PC-3 (cell line): Measurements from ENCODE around the gene QDPR. TPM values are rescaled to one million over a fixed set of nuclear protein-coding genes. Genes with fewer than 3 reads are reported as not detected.

ENCODE experiments used
- ATAC-seq: fragments of 200-7000 bp; cut with Tn5 transposase; 2 replicates; pipeline ENCODE4 v1.9.1; 2020; ENCODE audit warnings: mild to moderate bottlenecking, moderate library complexity
- Bru-seq: library from RNA; stranded (reverse); fragments of 400-500 nt; gene quantifications from one replicate; lab custom pipeline; 2021; lab: Mats Ljungman, UMichigan
- BruChase-seq, 2 experiments: library from RNA; stranded (reverse); fragments of 400-500 nt; gene quantifications; one replicate each; lab custom pipeline; 2021; lab: Mats Ljungman, UMichigan
- BruUV-seq: library from RNA; stranded (reverse); fragments of 400-500 nt; replicated peaks from 2 replicates; lab custom pipeline; 2021; lab: Mats Ljungman, UMichigan
- CTCF ChIA-PET: fragments of 300-600 bp; sonication (Branson Sonifier 250); formaldehyde crosslinking; loops from one replicate; lab custom pipeline; 2022; ENCODE audit warnings: antibody characterized with exemption; lab: Charles Lee
- POLR2A ChIA-PET: fragments of 300-600 bp; sonication (Branson Sonifier 250); formaldehyde crosslinking; loops from one replicate; lab custom pipeline; 2022; ENCODE audit warnings: antibody characterized with exemption; ENCODE audit not compliant: unreplicated experiment; lab: Charles Lee
- DNase-seq: peaks from one replicate; pipeline ENCODE4 v3.0.0-alpha.2; 2015
- H2AFZ ChIP-seq: fragments of 300-600 bp; sonication (generic); 2 replicates; pipeline ENCODE4 v1.6.0; 2016; ENCODE audit warnings: antibody characterized with exemption, low read length
- H3F3A ChIP-seq: fragments of 300-600 bp; sonication (generic); one replicate; pipeline ENCODE4 v1.6.0; 2017; ENCODE audit warnings: antibody characterized with exemption, low read length, control low read depth, mild to moderate bottlenecking; ENCODE audit not compliant: unreplicated experiment
- H3K27ac ChIP-seq: fragments of 300-600 bp; sonication (generic); 2 replicates; pipeline ENCODE4 v1.5.1; 2016; ENCODE audit warnings: mild to moderate bottlenecking, low read length
- H3K27me3 ChIP-seq: fragments of 300-600 bp; sonication (generic); 2 replicates; pipeline ENCODE4 v1.6.1; 2016; ENCODE audit warnings: low read length, mixed read lengths
- H3K36me3 ChIP-seq: fragments of 300-600 bp; sonication (generic); 2 replicates; pipeline ENCODE4 v1.6.1; 2016; ENCODE audit warnings: low read depth, mixed run types, low read length, mixed read lengths
- H3K4me1 ChIP-seq: fragments of 300-600 bp; sonication (generic); 2 replicates; pipeline ENCODE4 v1.5.1; 2016; ENCODE audit warnings: low read length; ENCODE audit not compliant: insufficient read depth
- H3K4me2 ChIP-seq: fragments of 300-600 bp; sonication (generic); 2 replicates; pipeline ENCODE4 v1.6.0; 2016; ENCODE audit warnings: low read length
- H3K4me3 ChIP-seq: fragments of 300-600 bp; sonication (generic); 2 replicates; pipeline ENCODE4 v1.5.1; 2016; ENCODE audit warnings: mild to moderate bottlenecking, low read length, mixed read lengths
- H3K79me2 ChIP-seq: fragments of 300-600 bp; sonication (generic); 2 replicates; pipeline ENCODE4 v1.6.1; 2017; ENCODE audit warnings: low read length, mixed read lengths
- H3K9ac ChIP-seq: fragments of 300-600 bp; sonication (generic); 2 replicates; pipeline ENCODE4 v1.6.0; 2016; ENCODE audit warnings: mild to moderate bottlenecking, low read length
- H3K9me2 ChIP-seq: fragments of 300-600 bp; sonication (generic); replicated peaks from 2 replicates; pipeline ENCODE4 v1.6.1; 2016; ENCODE audit warnings: mixed run types, low read length, mixed read lengths
- H3K9me3 ChIP-seq: fragments of 300-600 bp; sonication (generic); 2 replicates; pipeline ENCODE4 v1.6.1; 2016; ENCODE audit warnings: low read length, mixed read lengths
- H4K20me1 ChIP-seq: fragments of 300-600 bp; sonication (generic); 2 replicates; pipeline ENCODE4 v1.6.1; 2016; ENCODE audit warnings: low read length, mixed read lengths
- EZH2 ChIP-seq: fragments of 300-600 bp; sonication (generic); IDR thresholded peaks from one replicate; pipeline ENCODE4 v1.6.1; 2017; ENCODE audit warnings: antibody characterized with exemption, mild to moderate bottlenecking, low read length; ENCODE audit not compliant: unreplicated experiment
- EZH2phosphoT487 ChIP-seq: fragments of 300-600 bp; sonication (generic); IDR thresholded peaks from 2 replicates; pipeline ENCODE4 v1.6.1; 2018; ENCODE audit warnings: mild to moderate bottlenecking, antibody characterized with exemption, low read length, borderline replicate concordance
- intact Hi-C: fragments of 100-400 bp; cut with micrococcal nuclease; formaldehyde crosslinking; loops from 2 replicates; pipeline ENCODE4 v1.9.0; 2023
- long read RNA-seq: library from polyadenylated mRNA; unstranded; transcript quantifications from one replicate; pipeline ENCODE4 v2.0.0, GENCODE V29; 2021; ENCODE audit not compliant: unreplicated experiment
- total RNA-seq: library from RNA; depleted of rRNA; stranded (reverse); fragments of >200 nt; gene quantifications from 2 replicates; pipeline ENCODE4 v1.2.3, GENCODE V29; 2014; rRNA removed
- TF ChIP-seq, protein P1 (sequence below): fragments of 300-600 bp; sonication (generic); conservative IDR thresholded peaks from 2 replicates; pipeline ENCODE4 v1.5.1; 2017; ENCODE audit warnings: antibody characterized with exemption, low read depth, mild to moderate bottlenecking, low read length

QDPR gene
- 10.0 and 13.4 TPM in 2 replicates for total RNA-seq
- Bru-seq, nascent RNA, result percentile 55 among the genes with signal in this experiment
- percentile 58 among the genes with signal in this experiment for BruChase-seq, experiment 1, labeled RNA remaining after a 6-hour chase
- BruChase-seq, experiment 2, labeled RNA remaining after a 2-hour chase, result percentile 59 among the genes with signal in this experiment
- long read RNA-seq, transcript QDPR-201 (7 exons, 1,648 nt), result major isoform, 17 of 29 reads
- long read RNA-seq, partial matches to known transcripts, result 2 of 29 reads
- long read RNA-seq, other reads (novel, unspliced or antisense), result 6 of 29 reads

DNA sequence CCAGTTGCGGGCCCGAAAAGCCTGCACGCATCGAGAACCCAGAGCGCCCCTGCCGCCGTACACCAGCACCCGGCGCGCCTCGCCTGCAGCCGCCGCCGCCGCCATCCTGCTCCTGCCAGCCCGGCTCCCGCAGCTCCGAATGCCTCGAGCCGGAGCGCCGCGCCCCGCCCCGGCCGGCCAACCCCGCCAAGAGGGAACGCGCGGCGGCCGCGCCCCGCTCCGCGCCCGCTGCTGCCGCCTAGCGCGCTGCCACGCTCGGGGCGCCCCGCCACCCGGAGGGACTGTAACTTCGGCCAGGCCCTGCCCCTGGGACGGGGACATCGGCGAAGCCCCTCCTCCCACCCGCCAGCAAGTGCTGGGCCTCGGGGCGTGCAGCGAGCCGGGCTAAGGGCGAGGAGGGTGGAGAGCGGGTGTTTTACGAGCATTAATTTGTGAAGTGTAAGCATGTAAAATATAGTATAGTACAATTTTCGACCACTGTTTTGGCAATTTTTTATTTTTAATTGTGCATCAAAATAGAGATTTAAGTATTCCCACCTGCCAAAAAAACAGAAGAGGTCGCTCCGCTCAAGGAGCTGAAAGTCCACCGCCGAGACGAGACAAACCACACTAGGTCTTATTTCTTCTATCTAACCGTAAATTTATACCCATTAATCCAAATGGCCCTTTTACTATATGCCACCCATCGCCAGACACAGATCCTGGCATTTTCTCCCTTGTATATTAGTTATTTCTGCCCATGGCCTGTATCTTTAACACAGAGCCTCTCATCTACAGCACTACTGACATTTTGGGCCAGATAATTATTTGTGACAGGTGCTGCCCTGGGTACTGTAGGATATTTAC, at the start of gene QDPR:
Gene QDPR (minus strand): TSS at position 141 of the 846 bp plus-strand sequence. CDS start 36 bp downstream, at position 105.
- H3K36me3 ChIP-seq, result no peaks in the 10 kb centered on the region
- peak within 1 kb of the TSS; percentile 71 for H2AFZ ChIP-seq
- H3K79me2 ChIP-seq, result peaks cover 20% of the 10 kb centered on the region
- CTCF ChIA-PET, result no interaction called here
- peak within 1 kb of the TSS; percentile 83 for H3K9ac ChIP-seq
- peaks cover 10% of the 10 kb centered on the region for H3K4me1 ChIP-seq
- H3K27ac ChIP-seq, result 0 out of 2 replicates have a peak within 1 kb of the TSS, but pooled peaks have one; percentile 8
- H3K4me3 ChIP-seq, result peak within 1 kb of the TSS; percentile 89
- no peak for TF ChIP-seq EZH2
- TF ChIP-seq EZH2phosphoT487, result no peak
- TF ChIP-seq, protein P1, sequence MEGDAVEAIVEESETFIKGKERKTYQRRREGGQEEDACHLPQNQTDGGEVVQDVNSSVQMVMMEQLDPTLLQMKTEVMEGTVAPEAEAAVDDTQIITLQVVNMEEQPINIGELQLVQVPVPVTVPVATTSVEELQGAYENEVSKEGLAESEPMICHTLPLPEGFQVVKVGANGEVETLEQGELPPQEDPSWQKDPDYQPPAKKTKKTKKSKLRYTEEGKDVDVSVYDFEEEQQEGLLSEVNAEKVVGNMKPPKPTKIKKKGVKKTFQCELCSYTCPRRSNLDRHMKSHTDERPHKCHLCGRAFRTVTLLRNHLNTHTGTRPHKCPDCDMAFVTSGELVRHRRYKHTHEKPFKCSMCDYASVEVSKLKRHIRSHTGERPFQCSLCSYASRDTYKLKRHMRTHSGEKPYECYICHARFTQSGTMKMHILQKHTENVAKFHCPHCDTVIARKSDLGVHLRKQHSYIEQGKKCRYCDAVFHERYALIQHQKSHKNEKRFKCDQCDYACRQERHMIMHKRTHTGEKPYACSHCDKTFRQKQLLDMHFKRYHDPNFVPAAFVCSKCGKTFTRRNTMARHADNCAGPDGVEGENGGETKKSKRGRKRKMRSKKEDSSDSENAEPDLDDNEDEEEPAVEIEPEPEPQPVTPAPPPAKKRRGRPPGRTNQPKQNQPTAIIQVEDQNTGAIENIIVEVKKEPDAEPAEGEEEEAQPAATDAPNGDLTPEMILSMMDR, result no peak; the same call in 1 of the 2 replicates
- no TSS peak for BruUV-seq
- ATAC-seq (peak; percentile 95), DNase-seq (peak; percentile 80)
- H3K27me3 ChIP-seq, result peaks cover 16% of the 10 kb centered on the region
- no peaks in the 10 kb centered on the region for H3F3A ChIP-seq
- POLR2A ChIA-PET, result no interaction called here
- H3K9me2 ChIP-seq, result no peaks in the 10 kb centered on the region
- no peaks in the 10 kb centered on the region for H4K20me1 ChIP-seq
- peak within 1 kb of the TSS; percentile 86 for H3K4me2 ChIP-seq
- H3K9me3 ChIP-seq, result no peaks in the 10 kb centered on the region
- intact Hi-C loops, result loop anchor here (1.0 to 10.0 kb wide), 2 partner anchors 65 to 123 kb away; partner anchors contain the start of gene LAP3

DNA sequence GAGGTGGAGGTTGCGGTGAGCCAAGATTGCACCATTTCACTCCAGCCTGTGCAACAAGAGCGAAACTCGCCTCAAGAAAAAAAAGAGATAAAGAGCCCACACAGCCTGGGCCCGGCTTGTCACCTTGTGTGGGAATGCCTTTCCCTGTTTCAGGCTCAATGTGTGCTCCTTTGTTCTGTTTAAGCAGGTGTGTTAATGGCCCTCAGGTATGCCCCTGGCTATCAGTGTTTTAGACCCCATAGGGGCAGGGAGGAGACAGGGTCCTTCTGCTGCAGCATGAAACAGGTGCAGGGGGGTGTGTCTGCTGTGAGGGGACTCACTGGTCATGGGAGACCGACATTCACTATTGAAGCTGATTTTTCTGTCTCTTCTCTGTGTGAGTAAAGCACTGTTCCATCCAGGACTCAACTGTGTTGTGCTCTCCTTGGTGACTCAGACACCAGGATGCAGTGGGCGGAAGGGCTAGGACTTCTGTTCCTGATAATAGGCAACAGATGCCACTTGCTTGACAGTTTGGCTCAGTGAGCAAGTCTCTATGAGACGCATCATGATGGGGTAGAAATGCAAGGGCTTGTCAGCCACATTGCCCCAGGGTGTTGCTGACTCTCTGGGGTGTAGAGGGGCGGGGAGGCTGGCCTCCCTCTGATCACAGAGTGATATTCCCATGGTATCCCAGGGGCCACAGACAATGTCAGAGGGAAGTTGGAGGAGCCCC, 49.5 kb upstream of the QDPR start:
- DNase-seq, result peak; percentile 30
- H3K27ac ChIP-seq, result no peak overlapping the region
- no peaks in the 10 kb centered on the region for H4K20me1 ChIP-seq
- H3K4me2 ChIP-seq, result no peak overlapping the region
- ChIA-PET CTCF (no interaction called here), POLR2A (no interaction called here)
- BruUV-seq, result no TSS peak
- no peaks in the 10 kb centered on the region for H3K9me3 ChIP-seq
- H3K36me3 ChIP-seq, result no peaks in the 10 kb centered on the region
- no peaks in the 10 kb centered on the region for H3K79me2 ChIP-seq
- no peak overlapping the region for H3K9ac ChIP-seq
- no peaks in the 10 kb centered on the region for H3K9me2 ChIP-seq
- ATAC-seq, result peak; percentile 48; the same call in 1 of the 2 replicates
- no peak overlapping the region for H3K4me3 ChIP-seq
- H3K27me3 ChIP-seq, result no peaks in the 10 kb centered on the region
- intact Hi-C loops, result no loop called here
- no peak for TF ChIP-seq EZH2
- TF ChIP-seq EZH2phosphoT487, result no peak
- TF ChIP-seq, protein P1, result no peak
- H2AFZ ChIP-seq, result no peak overlapping the region
- H3K4me1 ChIP-seq, result 0 out of 2 replicates have a peak, but pooled peaks cover 7% of the 10 kb centered on the region
- H3F3A ChIP-seq, result no peaks in the 10 kb centered on the region
